ENCODE data around the gene MTFR1L.

- TF ChIP-seq POLR2A (IDR thresholded peaks at IDR 0.05) (no peak), EP300 (IDR thresholded peaks at IDR 0.05) (no peak), POLR2AphosphoS5 (IDR thresholded peaks at IDR 0.05) (no peak)
- TF ChIP-seq, protein P1, sequence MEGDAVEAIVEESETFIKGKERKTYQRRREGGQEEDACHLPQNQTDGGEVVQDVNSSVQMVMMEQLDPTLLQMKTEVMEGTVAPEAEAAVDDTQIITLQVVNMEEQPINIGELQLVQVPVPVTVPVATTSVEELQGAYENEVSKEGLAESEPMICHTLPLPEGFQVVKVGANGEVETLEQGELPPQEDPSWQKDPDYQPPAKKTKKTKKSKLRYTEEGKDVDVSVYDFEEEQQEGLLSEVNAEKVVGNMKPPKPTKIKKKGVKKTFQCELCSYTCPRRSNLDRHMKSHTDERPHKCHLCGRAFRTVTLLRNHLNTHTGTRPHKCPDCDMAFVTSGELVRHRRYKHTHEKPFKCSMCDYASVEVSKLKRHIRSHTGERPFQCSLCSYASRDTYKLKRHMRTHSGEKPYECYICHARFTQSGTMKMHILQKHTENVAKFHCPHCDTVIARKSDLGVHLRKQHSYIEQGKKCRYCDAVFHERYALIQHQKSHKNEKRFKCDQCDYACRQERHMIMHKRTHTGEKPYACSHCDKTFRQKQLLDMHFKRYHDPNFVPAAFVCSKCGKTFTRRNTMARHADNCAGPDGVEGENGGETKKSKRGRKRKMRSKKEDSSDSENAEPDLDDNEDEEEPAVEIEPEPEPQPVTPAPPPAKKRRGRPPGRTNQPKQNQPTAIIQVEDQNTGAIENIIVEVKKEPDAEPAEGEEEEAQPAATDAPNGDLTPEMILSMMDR (IDR thresholded peaks at IDR 0.05) = no peak
Observed at GRCh38 chr1:25829046-25829445, 9.3 kb downstream of the MTFR1L start.
